T-helper 2 cell (primary cell): Measurements from ENCODE around the gene VAMP4.
"Not testable (repeated sequence)": the region's sequence is repeated elsewhere in the genome, so short reads cannot be mapped to it uniquely, and the experiment has no call there.

ENCODE experiments used
- DNase-seq, 5 experiments: peaks; one replicate each; pipeline versions ENCODE4 v3.0.0 to v3.0.0-alpha.2; 2012 to 2022

The VAMP4 gene

GRCh38 chr1:171751221-171751620 is 9.4 kb upstream of the VAMP4 start:
- DNase-seq: no peak

- DNase-seq: no peak
These were observed 6.8 kb upstream of the VAMP4 start for GRCh38 chr1:171748651-171749050.

GRCh38 chr1:171744986-171745385 is 3.1 kb upstream of the VAMP4 start:
- no peak for DNase-seq

GRCh38 chr1:171743081-171743870 is 1.4 kb upstream of the VAMP4 start:
- DNase-seq: peak in 1 of 5 experiments; percentile 40

- DNase-seq: peak in 1 of 5 experiments; percentile 31
These were observed 685 bp upstream of the VAMP4 start for GRCh38 chr1:171742577-171742922.

GRCh38 chr1:171740987-171741871 is 636 bp downstream of the VAMP4 start:
- peak in 3 of 5 experiments; percentile 12 to 75 (median 14) for DNase-seq

GRCh38 chr1:171740356-171740863 is 1.5 kb downstream of the VAMP4 start:
- DNase-seq: no peak

GRCh38 chr1:171739656-171740055 is 2.2 kb downstream of the VAMP4 start:
- peak in 1 of 5 experiments; percentile 17 for DNase-seq

- DNase-seq: no peak
These were observed 3.0 kb downstream of the VAMP4 start for GRCh38 chr1:171738911-171739310.

- DNase-seq: no peak
These were observed 5.7 kb downstream of the VAMP4 start for GRCh38 chr1:171736196-171736595.

- DNase-seq: no peak
These were observed 11.8 kb downstream of the VAMP4 start for GRCh38 chr1:171730052-171730451.

- DNase-seq: no peak
These were observed 14.1 kb downstream of the VAMP4 start for GRCh38 chr1:171727778-171728177.

GRCh38 chr1:171723180-171723579 is 18.7 kb downstream of the VAMP4 start:
- not testable (repeated sequence) for DNase-seq

- DNase-seq: no peak
These were observed 23.0 kb downstream of the VAMP4 start for GRCh38 chr1:171718848-171719247.

- DNase-seq: no peak
These were observed 23.6 kb downstream of the VAMP4 start for GRCh38 chr1:171718216-171718615.

GRCh38 chr1:171717062-171717718 is 24.7 kb downstream of the VAMP4 start:
- no peak for DNase-seq

GRCh38 chr1:171716616-171717015 is 25.2 kb downstream of the VAMP4 start:
- DNase-seq: no peak

GRCh38 chr1:171715813-171716251 is 26.0 kb downstream of the VAMP4 start:
- no peak for DNase-seq

- no peak for DNase-seq
These were observed 29.5 kb downstream of the VAMP4 start for GRCh38 chr1:171712341-171712740.

GRCh38 chr1:171711643-171712042 is 30.2 kb downstream of the VAMP4 start:
- DNase-seq: no peak

GRCh38 chr1:171707583-171707982 is 34.3 kb downstream of the VAMP4 start:
- DNase-seq: no peak

- no peak for DNase-seq
These were observed 39.3 kb downstream of the VAMP4 start for GRCh38 chr1:171702598-171702997.

GRCh38 chr1:171699531-171699930 is 42.3 kb downstream of the VAMP4 start:
- no peak for DNase-seq
